GM18858 (cell line): Measurements from ENCODE around the gene MSL1.

Experiments used
- ATAC-seq: cut with Tn5 transposase; IDR thresholded peaks from one replicate; pipeline ENCODE4 v1.9.1; 2021; ENCODE audit not compliant: unreplicated experiment

Gene MSL1

DNA sequence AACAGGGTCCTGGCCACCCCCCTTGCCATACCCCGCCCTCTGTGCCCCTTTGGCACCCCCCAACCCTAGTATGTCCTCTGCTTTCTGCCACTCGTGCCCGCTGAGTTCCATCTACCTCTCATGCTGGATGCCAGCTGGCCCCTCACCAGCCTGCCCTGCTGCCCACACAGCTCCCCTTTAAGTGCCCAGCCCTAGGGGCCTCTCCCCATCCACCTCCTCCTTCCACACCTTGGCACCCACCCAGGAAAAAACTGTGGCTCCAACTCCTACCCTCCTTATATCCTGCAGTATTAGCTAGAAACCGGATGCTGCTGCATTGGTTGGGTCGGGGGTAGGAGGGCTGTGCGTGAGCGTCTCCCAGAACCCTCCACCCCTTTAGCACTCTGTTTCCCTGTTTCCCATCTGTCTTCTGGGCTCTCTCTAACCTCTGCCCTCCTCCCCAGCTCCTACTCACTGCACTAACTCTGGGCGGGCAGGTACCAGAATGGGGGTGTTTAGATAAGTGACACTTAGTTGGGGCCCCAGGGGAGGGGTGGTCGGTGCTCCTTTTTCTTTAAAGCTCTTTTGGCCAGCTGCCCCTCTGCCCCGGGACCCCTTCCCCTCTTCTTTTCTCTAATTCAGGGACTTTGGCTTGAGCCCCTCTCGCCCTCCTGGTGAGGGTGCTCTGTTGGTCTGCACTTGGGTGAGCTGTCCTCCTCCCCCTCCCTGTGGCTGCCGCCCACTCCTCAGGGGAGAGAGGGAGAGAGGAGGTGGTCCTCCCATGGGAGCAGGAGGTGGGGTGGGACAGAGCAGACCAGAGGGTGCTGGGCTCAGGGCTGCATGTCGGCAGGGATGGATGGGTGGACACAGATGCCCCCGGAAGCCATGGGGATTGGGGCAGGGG lies 31.3 kb upstream of the MSL1 start:
- no peak for ATAC-seq

DNA sequence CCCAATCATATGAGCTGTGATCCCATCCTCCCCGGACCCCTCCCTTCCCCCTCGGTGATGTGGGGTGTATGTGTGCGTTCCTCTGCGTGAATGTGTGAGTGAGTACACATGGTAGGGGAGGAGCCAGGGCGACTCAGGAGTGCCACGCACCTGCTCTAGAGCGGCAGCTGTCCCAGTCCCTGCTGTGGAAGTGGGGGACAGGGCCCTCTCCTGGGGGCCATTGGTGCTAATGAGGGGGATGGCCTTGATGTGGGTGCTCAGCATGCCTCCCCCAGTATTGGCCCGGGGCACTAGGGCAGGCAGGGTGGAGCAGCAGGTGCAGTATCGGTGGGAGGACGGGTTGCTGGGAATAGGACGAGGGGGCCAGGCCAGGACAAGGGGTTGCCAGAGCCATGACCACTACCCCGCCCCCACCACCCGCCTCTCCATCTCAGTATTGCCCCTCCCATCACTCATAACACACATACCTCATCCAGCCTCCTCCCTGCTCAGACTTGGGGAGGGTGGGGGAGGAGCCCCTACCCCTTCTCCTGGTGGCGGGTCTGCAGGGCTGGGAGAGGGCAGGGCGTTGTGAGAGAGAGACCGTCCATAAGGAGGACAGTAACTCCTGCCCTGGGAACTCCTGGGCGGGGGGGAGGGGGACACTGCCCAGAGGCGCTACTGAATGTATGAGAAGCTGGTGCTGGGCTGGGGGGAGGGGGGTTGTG lies 29.9 kb upstream of the MSL1 start:
- no peak for ATAC-seq

DNA sequence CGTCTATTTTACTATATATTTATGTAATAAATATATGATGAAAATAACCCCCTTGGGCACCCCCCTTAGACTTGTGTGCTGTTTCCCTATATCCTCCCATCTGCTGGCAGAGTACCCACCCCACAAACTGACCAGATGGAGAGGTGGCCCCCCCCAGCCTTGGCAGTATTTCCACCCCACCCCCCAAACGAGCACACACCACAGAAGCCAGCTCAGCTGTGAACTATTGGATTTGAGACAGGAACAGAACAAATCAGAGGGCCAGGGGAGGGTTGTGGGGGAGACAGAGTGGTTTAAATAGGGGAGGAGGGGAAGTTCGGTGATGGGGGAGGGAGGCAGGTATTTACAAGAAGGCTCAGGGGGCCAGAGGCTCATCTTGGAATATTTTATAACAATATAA lies 29.2 kb upstream of the MSL1 start:
- no peak for ATAC-seq

DNA sequence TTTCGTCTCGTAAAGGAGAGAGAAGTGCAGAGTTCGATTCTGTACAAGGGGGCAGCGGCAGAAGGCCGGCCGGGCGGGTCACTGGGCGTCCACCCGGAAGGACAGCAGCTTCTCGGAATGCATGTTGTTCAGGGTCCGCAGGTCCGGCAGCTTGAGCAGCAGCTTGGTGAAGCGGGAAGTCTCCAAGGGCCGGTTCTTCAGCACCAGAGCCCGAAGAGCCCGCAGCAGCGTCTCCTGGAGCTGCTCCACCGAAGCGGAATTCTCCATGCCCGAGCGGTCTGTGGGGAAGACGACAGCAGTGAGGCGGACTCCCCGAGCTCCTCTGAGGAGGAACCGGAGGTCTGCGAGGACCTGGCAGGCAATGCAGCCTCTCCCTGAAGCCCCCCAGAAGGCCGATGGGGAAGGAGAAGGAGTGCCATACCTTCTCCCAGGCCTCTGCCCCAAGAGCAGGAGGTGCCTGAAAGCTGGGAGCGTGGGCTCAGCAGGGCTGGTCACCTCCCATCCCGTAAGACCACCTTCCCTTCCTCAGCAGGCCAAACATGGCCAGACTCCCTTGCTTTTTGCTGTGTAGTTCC lies 28.7 kb upstream of the MSL1 start:
- no peak for ATAC-seq

DNA sequence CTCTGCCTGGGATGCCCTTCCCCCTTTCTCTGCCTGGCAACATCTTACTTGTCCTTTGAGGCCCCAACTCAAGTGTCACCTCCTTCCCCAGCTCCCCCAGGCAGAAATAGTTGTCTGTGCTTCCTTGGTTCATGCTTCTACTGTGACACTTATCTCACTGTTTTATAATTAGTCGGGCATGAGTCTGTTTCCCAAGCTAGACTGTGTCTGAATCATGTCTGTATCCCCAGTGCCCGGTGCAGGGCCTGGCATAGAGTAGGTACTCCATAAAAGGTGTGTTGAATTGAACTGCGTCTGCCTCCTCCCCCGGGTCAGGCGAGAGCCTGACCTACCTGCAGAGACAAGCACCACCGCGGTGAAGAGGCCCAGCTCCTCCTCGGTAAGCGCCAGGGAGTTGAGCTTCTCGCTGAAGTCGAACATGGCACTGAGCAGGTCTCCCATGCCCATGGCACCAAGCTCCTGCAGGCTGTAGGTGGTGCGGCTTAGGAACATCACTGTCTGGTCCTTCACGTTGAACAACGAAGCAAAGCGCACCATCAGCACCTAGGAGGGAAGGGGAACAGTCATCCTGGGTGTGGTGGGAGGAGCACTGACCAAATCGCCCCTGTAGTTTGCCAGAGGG lies 28.1 kb upstream of the MSL1 start:
- ATAC-seq: no peak

DNA sequence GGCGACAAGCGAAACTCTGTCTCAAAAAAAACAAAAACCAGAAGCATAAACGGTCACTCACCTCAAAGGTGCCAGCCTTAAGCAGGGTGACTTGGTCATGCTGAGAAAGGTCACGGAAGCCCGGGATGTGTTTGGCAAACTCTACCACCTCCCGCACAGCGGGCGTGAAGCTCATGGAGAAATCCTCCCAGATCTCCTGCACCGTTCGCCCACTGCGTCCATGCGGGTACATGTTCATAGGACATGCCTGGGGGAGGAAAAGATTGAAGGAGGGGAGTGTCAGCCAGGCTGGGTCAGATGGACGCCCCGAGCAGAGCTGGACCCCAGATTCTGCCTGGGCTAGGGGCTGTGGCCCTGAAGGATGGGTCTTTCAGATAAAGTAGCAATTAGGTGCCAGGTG lies 26.9 kb upstream of the MSL1 start:
- ATAC-seq: no peak

DNA sequence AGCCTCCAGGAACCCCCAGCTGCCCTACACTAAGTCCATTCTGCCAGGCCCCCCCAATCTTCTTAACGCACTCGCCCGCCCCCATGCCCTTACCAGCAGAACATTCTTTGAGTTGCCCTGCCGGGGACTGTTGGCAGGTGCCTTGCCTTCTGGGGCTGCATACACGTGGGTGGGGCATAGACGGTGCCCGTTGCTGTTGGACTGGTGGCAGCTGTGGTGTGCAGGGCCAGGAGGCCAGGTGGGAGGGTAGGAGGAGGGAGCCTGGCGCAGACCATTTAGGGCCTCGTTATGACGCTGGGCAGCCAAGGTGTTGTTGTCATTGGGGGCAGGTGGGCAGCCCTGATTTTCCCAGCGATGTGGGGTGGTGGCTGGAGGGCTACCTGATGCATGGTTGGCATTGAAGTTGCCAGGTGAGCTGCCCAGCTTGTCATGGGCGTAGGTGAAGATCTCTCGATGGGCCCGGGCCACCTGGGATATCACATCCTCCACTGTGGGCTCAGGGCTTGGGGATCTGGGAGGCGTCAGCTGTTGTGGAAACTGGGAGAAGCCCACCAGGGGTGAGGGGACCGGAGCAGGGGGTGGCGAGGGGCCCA lies 26.3 kb upstream of the MSL1 start:
- no peak for ATAC-seq

DNA sequence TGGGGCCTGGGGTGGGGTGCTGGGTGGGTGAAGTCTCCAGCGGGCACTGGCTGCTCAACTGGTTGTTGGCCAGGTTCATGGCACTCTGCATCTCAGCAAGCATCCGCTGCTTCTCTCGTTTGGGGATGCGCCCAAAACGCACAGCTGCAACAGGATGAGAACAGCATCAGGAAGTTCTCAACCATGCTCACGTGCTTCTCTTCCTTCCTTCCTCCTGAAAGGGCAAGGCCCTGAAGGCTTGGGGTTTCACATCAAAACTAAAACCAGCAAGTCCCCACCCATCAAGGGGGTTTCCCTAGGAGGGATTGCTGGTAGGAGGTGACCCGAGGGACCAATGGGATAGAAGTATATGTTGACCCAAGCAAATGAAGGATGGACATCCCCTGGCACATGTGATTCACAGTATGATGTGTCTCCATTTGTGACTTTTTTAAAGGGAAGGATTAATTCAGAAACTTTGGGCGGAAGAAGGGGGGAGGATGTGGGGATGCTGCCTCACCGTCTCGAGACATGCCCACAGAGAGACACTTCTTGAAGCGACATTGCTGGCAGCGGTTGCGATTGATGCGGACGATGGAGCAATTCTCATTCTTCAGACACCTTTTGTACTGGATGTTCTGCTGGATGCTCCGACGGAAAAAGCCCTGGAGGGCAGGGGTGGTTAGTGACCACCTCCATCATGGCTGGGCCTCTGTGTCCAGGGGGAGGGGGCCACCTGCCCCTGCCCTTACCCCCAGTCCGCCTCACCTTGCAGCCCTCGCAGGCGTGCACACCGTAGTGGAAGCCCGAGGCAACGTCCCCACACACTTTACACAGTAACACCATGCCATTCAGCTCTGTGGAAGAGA lies 25.6 kb upstream of the MSL1 start:
- ATAC-seq: no peak

DNA sequence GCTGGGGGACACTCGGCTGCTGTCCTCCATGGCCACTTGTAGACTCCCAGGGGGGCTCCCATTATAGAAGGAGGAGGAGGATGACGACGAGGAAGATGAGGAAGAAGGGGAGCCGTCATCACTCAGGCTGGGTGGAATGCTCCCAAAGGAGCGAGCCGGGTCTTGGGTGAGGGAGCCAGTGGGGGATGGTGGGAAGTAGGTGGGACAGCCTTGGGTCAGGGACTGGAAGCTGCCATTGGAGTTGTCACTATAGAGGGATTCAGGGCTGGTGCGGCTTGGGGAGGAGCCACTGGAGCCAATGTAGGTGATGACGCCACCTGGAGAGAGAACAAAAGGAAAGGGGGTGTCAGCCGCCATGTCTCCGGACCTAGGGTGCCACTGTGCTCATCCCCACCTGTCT lies 24.7 kb upstream of the MSL1 start:
- no peak for ATAC-seq

DNA sequence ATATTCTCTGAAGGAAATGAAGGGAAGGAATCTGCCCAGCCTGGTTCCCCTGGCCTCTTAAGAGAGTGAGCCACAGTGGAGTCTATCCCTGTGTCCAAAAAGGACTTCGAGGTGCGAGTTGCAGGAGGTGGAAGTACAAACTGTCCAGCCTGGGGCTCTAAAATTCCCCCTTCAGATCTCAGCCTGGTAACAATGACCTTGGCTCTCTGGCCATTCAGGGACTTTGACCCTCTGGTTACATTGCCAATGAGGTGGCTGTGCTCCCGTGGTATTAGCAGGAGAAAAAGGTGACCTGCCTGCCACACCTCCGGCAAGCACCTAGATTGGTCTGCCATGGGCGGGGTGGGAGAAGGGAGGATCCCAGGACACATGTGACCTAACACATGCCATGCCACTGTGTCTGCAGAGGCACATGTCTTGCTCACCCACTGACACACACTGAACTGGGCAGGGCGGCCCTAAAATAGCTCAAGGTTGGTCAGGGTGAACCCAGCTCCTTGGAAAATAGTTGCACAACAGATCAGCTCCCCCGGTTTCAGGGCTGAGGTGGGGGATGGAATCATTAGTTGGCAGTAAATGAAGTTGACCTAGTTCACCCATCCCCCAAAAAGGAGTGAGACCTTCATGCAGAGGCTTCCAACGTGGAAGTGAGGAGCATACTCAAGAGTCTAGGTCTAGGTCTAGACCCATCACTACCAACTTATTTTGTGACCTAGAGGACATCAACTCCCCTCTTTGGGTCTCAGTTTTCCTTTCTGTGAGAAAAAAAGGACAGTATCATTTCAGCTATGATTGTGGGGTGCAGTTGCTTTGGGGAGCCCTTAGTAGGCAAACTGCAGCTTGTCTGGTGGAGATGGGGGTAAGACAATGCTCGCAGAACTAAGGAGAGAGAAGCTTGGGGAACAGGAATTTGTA lies 23.6 kb upstream of the MSL1 start:
- no peak for ATAC-seq

DNA sequence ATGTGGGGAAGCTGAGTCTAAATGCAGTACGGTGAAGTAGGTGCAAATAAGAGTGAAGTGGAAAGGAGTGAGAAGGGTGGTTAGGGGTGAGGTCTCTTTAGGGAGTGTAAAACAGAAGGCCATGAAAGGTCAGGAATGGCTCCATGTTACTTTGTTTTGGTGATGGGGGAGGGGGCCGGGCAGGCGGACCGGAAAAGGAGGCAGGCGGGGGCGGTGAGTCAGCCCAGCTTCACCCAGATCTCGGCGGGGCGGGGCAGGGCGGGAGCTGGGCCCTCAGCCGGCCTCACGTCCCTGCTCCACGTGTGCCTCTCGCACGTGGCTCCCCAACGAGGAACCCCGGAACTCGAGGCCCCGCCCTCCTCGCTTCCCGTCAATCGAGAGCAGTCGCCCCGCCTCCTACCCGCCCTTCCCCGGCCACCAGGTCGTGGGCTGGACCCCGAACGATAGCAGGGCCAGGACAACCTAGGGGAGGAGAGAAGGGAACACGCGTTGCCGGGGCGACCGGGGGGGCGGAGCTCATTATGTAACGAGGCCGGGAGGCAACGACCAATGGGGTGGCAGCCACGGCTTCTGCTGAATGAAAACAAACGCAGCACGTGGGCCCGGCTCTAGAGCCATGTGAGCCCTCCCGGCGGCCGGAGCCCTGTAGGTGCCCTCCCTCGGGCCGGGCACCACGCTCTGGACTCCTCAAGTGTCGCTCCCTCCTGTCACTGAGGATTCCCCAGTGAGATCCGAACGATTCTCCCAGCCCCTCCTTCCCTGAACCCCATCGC lies 22.7 kb upstream of the MSL1 start:
- ATAC-seq: peak; percentile 28

DNA sequence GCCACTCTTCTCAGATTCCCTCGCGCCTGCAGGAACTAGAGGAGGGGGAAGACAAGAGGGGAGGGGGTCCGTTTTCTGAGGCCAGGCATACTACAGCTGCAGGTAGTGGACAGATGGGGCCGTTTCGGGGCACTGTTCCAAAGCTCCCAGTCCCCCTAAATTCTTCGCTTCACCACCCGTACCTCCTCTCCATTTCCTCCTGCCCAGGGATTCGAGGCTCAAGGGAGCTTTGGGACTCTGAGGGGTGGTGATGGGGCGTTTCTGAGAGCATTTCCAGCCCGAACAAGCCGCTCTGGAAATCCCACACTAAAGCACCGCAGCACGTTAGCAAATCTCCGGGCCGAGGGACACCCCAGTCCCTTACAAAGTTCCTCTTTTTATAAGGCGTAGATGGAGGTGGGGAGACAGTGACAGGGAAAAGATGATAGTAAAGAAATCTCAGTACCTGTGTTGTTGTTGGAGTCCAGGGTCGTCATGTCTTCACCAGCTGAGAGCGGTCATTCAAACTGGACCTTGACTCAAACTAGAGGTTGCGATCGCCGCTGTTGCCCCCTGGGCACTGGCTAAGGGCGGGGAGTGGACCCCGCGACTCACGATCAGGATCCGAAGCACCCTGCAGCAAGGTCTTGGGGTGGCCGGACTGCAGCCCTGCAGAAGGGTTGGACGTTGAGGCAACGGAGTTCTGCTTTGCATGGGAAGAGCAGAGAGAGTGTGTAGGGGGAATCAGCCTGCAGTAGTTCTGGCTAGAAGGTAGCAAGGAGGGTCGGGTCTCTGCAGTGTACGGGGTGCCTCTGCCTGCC lies 22.0 kb upstream of the MSL1 start:
- no peak for ATAC-seq

DNA sequence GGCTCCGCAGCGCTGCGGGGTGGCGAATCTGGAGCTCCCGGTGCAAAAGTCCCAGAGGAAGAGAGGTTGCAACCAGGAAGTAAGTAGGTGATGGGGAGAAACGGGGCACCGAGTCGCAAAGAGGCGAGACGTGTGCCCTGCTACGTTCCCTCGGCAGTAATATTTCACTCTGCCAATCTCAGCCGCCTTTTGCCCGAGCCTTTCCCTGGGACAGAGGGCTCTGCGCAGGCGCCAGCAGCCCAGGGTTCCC lies 21.4 kb upstream of the MSL1 start, which contains the start of gene NR1D1:
NR1D1 (minus strand) TSS at position 171 of the 250 bp plus-strand sequence. CDS start 495 bp downstream, outside the sequence.
- ATAC-seq: no peak

DNA sequence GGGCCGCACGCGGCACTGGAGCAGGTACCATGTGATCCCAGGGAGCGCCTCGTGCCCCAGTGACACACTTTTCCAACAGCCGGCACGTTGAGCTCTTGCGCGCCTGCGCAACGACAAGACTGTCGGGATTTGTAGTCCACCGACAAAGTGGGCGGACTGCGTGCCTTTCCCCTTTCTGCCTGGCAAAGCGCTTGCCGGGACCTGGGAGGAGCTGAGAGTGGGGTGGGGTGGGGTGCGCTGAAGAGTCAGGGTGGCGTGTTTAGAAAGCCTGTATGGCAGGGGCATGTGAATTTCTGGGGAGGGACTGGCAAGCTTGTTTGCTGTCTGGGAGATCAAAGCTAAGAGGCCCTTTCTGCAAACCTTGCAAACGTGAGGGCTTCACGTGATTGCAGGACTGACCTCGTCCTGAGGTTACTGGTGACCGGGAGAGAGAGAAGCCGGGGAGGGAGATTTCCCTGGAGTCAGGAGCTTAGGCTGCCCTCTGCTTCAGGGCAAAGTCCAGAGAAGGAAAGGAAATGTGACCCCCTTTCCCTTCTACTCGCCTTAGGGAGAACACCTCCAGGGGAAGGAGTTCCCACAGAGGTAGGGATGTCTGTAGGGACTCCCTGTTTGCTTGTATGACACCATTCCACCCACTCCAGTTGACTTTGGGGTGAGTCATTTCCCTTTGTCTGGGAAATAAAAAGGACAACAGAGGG lies 21.0 kb upstream of the MSL1 start:
- peak; percentile 28 for ATAC-seq

DNA sequence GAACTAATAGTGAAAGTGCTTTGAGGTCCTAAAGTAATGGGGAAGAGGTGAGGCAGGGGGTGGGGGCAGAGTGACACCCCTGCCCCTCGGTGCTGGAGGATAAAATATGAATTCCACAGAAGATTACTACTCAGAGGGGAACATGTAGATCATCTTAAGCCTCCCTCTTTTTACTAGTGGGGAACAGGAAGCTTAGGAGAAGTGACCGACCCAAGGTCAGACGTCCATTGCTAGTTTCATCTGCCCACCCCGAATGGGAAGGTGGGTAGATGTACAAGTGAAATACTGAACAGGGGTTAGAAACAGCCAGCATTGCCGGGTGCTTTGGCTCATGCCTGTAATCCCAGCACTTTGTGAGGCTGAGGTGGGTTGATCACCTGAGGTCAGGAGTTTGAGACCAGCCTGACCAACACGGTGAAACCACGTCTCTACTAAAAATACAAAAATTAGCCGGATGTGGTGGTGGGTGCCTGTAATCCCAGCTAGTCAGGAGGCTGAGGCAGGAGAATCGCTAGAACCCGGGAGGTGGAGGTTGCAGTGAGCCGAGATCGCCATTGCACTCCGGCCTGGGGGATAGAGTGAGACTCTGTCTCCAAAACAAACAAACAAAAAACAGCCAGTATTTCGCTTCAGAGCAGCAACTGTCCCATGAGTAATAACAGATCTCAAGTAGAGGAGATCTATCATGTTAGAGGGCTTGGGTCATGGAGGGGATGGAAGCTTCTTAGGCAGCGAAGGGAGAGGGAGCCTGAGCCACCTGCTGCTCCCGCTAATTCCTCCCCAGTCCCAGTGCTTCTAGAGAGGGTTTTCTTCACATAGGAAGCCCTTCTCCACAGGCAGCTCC lies 20.2 kb upstream of the MSL1 start:
- ATAC-seq: no peak

DNA sequence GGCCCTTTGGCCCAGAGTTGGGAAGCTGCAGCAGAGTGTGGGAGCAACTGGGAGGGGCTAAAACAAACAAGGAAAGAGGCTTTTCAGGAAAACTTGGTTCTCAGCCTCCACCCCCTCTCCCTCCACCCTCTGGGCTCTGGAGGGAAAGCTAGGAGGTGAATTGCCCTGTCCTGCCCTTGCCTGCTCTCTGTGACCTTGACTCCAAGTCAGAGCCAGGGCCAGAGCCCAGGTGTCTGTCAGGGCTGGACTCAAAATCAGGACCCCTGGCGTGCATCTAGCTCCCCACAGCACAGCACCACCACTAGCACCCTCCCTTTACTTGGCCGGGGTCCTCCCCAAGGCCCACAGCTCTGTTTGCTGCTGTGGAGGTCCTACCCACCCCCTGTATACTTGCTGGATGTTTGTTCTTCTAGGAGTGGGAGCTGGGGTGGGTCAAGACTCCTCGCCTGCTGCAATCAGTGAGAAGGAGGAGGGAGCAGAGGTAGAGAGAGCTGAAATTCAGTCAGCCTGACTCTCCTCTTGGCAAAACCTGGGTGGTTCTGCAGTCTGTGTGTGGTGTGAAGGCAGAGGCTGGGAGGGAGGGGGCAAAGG lies 18.6 kb upstream of the MSL1 start:
- no peak for ATAC-seq
